Fibroblast of lung (primary cell): ENCODE results near the gene ARL15. TPM values are rescaled to one million over a fixed set of nuclear protein-coding genes. Genes with fewer than 3 reads are reported as not detected.

Experiments
- DNase-seq, 2 donors: peaks; one replicate each; pipeline versions ENCODE4 v3.0.0 to v3.0.0-alpha.2; 2010; ENCODE audit warnings: low read depth in 2 of 2
- H2AFZ ChIP-seq: 2 replicates; pipeline ENCODE4 v1.5.1; 2012; ENCODE audit warnings: low read length, control low read depth, inconsistent platforms
- H3K27ac ChIP-seq: 2 replicates; pipeline ENCODE4 v1.5.1; 2011; ENCODE audit warnings: low read length, control low read depth; ENCODE audit not compliant: insufficient read depth
- H3K27me3 ChIP-seq: 2 replicates; pipeline ENCODE4 v1.5.1; 2011; ENCODE audit warnings: mild to moderate bottlenecking, low read length; ENCODE audit not compliant: control insufficient read depth, insufficient read depth
- H3K36me3 ChIP-seq: 2 replicates; pipeline ENCODE4 v1.5.1; 2011; ENCODE audit warnings: low read length; ENCODE audit not compliant: control insufficient read depth, insufficient read depth
- H3K4me1 ChIP-seq: 2 replicates; pipeline ENCODE4 v1.5.1; 2011; ENCODE audit warnings: low read length; ENCODE audit not compliant: control insufficient read depth, insufficient read depth; ENCODE audit errors: extremely low read depth
- H3K4me2 ChIP-seq: 2 replicates; pipeline ENCODE4 v1.5.1; 2011; ENCODE audit warnings: low read length, control low read depth; ENCODE audit not compliant: insufficient read depth; ENCODE audit errors: extremely low read depth
- H3K4me3 ChIP-seq, 4 experiments: fragments of 200-600 bp in 1 of 4; sonication (generic) in 1 of 4; replicated peaks in 1 of 4; 2 replicates each; pipeline ENCODE4 v1.5.1; 2011 to 2016; ENCODE audit warnings: low read length in 4 of 4, low read depth in 3 of 4, mild to moderate bottlenecking in 3 of 4, control low read depth in 2 of 4, inconsistent platforms in 1 of 4, mixed read lengths in 1 of 4; ENCODE audit not compliant: insufficient read depth in 1 of 4; ENCODE audit errors: control extremely low read depth in 1 of 4
- H3K79me2 ChIP-seq: 2 replicates; pipeline ENCODE4 v1.5.1; 2012; ENCODE audit warnings: mild to moderate bottlenecking, low read length, inconsistent platforms; ENCODE audit not compliant: control insufficient read depth, insufficient read depth
- H3K9ac ChIP-seq: 2 replicates; pipeline ENCODE4 v1.5.1; 2011; ENCODE audit warnings: mild to moderate bottlenecking, low read length, control low read depth; ENCODE audit not compliant: insufficient read depth
- H3K9me3 ChIP-seq: 2 replicates; pipeline ENCODE4 v1.5.1; 2012; ENCODE audit warnings: low read depth, low read length; ENCODE audit not compliant: control insufficient read depth, insufficient read depth
- H4K20me1 ChIP-seq: 2 replicates; pipeline ENCODE4 v1.5.1; 2011; ENCODE audit warnings: low read length; ENCODE audit not compliant: control insufficient read depth, insufficient read depth; ENCODE audit errors: extremely low read depth
- EZH2 ChIP-seq: IDR thresholded peaks from 2 replicates; pipeline ENCODE4 v1.5.1; 2012; ENCODE audit warnings: low read length, control low read depth, mild to moderate bottlenecking; ENCODE audit errors: missing control alignments
- polyA plus RNA-seq, 2 donors: library from polyadenylated mRNA; depleted of rRNA in 1 of 2; stranded (reverse) in 1 of 2; unstranded in 1 of 2; fragments of >200 nt; gene quantifications; 2 replicates each; pipeline ENCODE4 v1.2.1, GENCODE V29; 2011 to 2012; ENCODE audit warnings: missing spikeins in 1 of 2
- total RNA-seq: library from RNA; depleted of rRNA; stranded (reverse); fragments of >200 nt; gene quantifications from 2 replicates; pipeline ENCODE4 v1.2.1, GENCODE V29; 2014
- TF ChIP-seq, protein P1 (sequence below), 2 donors: IDR thresholded peaks in 1 of 2; conservative IDR thresholded peaks in 1 of 2; 1 replicate in 1 of 2; 2 replicates in 1 of 2; pipeline ENCODE4 v1.5.1; 2011 to 2012; ENCODE audit warnings: low read length in 2 of 2, control low read depth in 1 of 2, inconsistent platforms in 1 of 2, low read depth in 1 of 2, mild to moderate bottlenecking in 1 of 2

The ARL15 gene
- total and polyA plus RNA-seq, 2 donors (not counting 1 experiment from before 2014, with no cell fraction given): 20.6 to 28.7 TPM

DNA sequence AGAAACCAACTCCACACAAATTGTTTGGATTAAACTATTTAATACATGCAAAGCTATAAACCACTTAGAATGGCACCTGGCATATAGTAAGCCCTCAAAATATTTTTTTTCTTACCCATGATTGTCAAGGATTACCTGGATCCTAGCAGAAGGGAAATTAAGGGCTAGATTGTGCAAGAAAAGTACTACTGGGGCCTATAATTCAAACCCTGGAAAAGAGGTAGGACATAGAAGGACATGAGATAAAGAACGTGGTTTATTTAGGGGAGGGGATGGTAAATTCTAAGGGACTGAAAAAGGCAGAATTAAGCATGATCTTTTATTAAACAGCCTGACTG is 14.9 kb upstream of the ARL15 start:
- H3K4me3 ChIP-seq: no peak overlapping the region
- no peak overlapping the region for H2AFZ ChIP-seq
- H3K27ac ChIP-seq: no peak overlapping the region
- no peaks in the 10 kb centered on the region for H3K27me3 ChIP-seq
- H3K9me3 ChIP-seq: no peaks in the 10 kb centered on the region
- no peaks in the 10 kb centered on the region for H3K36me3 ChIP-seq
- no peaks in the 10 kb centered on the region for H4K20me1 ChIP-seq
- TF ChIP-seq, protein P1, sequence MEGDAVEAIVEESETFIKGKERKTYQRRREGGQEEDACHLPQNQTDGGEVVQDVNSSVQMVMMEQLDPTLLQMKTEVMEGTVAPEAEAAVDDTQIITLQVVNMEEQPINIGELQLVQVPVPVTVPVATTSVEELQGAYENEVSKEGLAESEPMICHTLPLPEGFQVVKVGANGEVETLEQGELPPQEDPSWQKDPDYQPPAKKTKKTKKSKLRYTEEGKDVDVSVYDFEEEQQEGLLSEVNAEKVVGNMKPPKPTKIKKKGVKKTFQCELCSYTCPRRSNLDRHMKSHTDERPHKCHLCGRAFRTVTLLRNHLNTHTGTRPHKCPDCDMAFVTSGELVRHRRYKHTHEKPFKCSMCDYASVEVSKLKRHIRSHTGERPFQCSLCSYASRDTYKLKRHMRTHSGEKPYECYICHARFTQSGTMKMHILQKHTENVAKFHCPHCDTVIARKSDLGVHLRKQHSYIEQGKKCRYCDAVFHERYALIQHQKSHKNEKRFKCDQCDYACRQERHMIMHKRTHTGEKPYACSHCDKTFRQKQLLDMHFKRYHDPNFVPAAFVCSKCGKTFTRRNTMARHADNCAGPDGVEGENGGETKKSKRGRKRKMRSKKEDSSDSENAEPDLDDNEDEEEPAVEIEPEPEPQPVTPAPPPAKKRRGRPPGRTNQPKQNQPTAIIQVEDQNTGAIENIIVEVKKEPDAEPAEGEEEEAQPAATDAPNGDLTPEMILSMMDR (conservative IDR thresholded peaks at IDR 0.05 in 1 of 2, IDR thresholded peaks at IDR 0.05 in 1 of 2; ENCODE audit: low read depth in 1 of 2, low read length in 2 of 2): no peak
- no peak for TF ChIP-seq EZH2
- peaks cover 2% of the 10 kb centered on the region for H3K4me1 ChIP-seq
- DNase-seq: no peak
- no peaks in the 10 kb centered on the region for H3K79me2 ChIP-seq
- no peak overlapping the region for H3K4me2 ChIP-seq
- no peak overlapping the region for H3K9ac ChIP-seq

DNA sequence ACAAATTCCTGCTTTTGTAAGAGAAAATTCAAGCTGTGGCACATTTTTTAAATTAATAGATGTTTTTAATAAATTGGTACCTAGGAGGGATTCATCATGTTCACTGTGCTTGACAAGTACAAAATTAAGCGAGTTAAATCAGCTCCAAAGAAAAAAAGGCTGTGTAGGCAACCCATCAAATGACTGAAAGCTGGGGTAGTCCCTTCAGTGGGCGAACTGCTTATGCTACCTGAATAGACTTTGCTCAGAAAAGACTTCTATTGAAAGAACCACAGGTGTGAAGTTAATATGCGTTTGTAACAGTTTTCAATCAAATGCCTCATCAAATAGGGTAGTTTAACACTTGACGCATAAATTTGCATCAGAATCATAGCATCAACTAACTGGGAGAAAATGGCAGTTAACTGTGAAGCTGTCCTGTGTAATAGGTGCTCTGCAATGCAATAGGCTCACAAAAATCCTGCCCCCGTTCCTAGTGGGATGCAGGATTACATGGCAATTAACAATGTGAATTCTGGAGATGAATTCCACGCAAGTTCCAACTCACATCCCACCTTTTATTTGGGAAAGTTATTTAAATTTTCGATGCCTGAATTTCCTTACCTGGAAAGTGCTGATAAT is 14.4 kb upstream of the ARL15 start:
- no peaks in the 10 kb centered on the region for H3K36me3 ChIP-seq
- no peaks in the 10 kb centered on the region for H3K9me3 ChIP-seq
- no peak for TF ChIP-seq EZH2
- TF ChIP-seq, protein P1 (conservative IDR thresholded peaks at IDR 0.05 in 1 of 2, IDR thresholded peaks at IDR 0.05 in 1 of 2; ENCODE audit: low read depth in 1 of 2, low read length in 2 of 2): no peak
- H4K20me1 ChIP-seq: no peaks in the 10 kb centered on the region
- no peaks in the 10 kb centered on the region for H3K79me2 ChIP-seq
- no peaks in the 10 kb centered on the region for H3K4me1 ChIP-seq
- no peak overlapping the region for H3K27ac ChIP-seq
- H3K27me3 ChIP-seq: no peaks in the 10 kb centered on the region
- no peak for DNase-seq
- H3K9ac ChIP-seq: no peak overlapping the region
- H2AFZ ChIP-seq: no peak overlapping the region
- no peak overlapping the region for H3K4me2 ChIP-seq
- no peak overlapping the region for H3K4me3 ChIP-seq

DNA sequence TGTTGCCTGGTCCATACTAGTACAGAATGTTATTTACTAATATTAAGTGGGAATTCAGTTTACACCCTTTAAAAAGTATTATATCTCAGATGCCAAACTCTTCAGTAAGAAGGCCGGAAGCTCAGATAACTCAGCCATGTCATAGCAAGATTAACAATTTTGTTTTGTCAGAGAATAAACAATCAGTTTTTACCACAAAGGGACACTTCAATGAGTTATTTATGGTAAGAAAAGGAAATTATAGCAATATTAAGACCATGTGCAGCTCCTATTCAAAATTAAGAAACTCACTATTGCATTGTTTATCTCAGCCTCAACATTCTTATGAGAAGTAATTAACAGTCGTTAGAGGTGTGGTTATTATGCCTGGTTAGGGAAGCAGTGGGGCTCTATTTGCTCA is 13.1 kb upstream of the ARL15 start:
- no peak overlapping the region for H3K4me2 ChIP-seq
- DNase-seq: no peak
- H3K36me3 ChIP-seq: no peaks in the 10 kb centered on the region
- H3K27ac ChIP-seq: no peak overlapping the region
- TF ChIP-seq EZH2: no peak
- TF ChIP-seq, protein P1 (conservative IDR thresholded peaks at IDR 0.05 in 1 of 2, IDR thresholded peaks at IDR 0.05 in 1 of 2; ENCODE audit: low read depth in 1 of 2, low read length in 2 of 2): no peak
- H3K4me1 ChIP-seq: no peaks in the 10 kb centered on the region
- no peaks in the 10 kb centered on the region for H3K9me3 ChIP-seq
- no peak overlapping the region for H3K9ac ChIP-seq
- no peaks in the 10 kb centered on the region for H3K79me2 ChIP-seq
- no peaks in the 10 kb centered on the region for H3K27me3 ChIP-seq
- no peak overlapping the region for H3K4me3 ChIP-seq
- no peaks in the 10 kb centered on the region for H4K20me1 ChIP-seq
- H2AFZ ChIP-seq: no peak overlapping the region
